Measurements from ENCODE around the gene CEP170B.
A peak's percentile ranks its signal among the peaks of the same experiment; 100 is the strongest.
"Not testable (repeated sequence)": the region's sequence is repeated elsewhere in the genome, so short reads cannot be mapped to it uniquely, and the experiment has no call there.

The CEP170B gene

DNA sequence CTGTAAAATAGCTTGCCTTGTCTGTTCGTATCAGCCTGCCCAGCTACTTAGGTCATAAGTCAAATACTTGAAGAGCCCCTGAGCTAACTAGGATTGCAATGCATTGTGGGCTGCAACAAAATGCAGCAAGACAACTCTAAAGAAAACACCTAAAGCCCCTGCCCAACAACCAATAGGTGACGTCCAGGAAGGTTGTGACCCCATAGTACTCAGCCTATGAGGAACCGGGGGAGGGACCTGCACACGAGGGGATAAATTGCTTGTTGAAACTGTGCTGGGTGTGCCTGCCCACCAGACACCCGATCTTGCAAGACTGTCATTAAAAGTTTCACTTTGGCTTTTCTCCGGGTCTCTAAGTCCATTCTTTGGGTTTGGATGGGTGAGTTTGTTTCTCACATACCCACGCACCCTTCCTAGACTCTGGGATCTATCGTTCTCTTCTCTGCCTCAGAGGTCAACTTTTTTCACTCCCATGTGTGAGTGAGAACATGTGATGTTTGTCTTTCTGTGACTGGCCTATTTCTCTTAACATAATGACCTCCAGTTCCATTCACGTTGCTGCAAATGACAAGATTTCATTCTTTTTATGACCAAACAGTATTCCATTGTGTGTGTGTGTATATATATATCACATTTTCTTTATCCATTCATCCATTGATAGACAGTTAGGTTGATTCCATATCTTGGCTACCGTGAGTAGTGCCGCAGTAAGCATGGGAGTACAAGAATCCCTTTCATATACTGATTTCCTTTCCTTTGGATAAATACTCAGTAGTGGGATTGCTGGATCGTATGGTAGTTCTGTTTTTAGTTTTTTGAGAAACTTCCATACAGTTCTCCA is 54.3 kb downstream of the CEP170B start:
- not testable (repeated sequence) for DNase-seq

DNA sequence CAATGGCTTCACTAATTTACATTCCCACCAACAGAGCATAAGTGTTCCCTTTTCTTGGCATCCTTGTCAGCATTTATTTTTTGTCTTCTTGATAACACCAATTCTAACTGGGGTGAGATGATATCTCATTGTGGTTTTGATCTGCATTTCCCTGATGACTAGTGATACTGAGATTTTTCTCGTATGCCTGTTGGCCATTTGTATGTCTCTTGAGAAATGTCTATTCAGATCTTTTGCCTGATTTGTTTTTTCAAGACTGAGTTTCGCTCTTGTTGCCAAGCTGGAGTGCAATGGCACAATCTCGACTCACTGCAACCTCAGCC is 54.9 kb downstream of the CEP170B start:
- no peak for DNase-seq

DNA sequence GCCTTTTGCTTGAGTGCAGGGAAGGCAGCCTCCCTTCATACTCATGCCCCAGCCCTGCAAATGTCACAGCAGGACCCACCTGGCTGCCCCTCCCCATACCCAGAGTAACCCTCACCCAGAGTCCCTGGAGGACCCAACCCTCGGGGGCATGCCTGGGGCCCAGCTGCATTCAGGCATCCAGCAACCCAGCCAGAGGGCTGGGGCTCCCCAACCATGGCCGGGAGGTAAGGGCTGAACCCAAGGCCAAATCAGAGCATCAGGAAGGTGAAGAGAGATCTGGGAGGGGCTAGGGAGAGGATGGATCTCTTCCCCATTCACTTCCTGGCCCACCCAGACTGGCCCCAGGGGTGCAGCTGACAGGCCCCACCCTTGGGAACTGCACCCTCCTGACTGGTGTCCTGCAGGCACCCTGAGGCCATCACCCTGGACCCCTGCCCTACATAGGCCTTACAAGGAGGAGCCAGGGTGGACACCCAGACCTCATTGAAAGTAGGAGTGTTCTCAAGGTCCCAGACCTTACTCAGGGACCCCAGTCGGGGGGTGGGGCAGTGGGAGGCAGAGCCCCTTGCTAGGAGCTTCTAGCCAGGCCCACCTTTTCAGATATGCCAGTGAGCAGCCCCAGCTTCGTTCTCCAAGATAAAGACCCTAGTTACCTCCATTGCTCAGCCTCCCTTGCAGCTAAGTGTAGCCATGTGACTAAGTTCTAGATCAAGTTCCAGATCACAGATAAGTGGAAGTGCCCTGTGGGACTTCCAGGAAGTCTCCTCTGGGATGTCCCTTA is 58.8 kb downstream of the CEP170B start:
- DNase-seq = no peak

DNA sequence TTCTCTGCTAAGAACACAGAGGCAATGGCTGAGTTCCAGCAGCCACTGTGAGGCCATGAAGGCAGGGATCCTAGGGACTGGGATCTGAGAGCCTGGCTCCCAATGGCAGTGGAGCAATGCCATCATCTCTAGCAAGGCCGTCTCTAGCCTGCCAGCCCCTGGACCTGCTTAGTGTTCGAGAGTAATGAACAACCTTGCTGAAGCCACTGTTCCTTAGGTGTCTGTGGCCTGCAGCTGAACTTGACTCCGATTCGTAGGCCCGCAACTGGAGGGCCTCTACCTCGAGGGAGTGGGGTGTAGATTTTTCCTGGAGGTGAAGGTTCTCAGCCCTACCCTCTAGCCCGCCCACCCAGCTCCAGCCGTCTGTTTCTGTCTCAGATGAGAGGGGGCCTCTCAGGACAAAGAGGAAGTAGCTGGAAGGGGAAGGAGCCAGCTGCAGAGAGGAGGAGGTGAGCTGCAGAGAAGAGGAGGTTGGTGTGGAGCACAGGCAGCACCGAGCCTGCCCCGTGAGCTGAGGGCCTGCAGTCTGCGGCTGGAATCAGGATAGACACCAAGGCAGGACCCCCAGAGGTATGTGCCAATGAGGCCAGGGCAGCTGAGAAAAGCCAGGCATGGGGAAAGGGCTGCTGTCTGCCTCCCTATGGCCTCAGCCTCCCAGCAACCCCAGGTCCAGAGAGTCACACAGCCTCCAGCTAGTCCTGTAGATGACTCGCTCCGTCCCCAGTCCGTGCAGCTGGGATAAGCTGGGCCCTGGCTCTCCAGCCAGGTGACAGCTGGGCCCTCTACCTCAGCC is 59.5 kb downstream of the CEP170B start, which contains the start of gene PLD4:
TSS of gene PLD4 (plus strand) at position 459 of the 793 bp plus-strand sequence. CDS start 2,262 bp downstream, outside the sequence.
- DNase-seq = peak in 1 of 2 donors; percentile 69

DNA sequence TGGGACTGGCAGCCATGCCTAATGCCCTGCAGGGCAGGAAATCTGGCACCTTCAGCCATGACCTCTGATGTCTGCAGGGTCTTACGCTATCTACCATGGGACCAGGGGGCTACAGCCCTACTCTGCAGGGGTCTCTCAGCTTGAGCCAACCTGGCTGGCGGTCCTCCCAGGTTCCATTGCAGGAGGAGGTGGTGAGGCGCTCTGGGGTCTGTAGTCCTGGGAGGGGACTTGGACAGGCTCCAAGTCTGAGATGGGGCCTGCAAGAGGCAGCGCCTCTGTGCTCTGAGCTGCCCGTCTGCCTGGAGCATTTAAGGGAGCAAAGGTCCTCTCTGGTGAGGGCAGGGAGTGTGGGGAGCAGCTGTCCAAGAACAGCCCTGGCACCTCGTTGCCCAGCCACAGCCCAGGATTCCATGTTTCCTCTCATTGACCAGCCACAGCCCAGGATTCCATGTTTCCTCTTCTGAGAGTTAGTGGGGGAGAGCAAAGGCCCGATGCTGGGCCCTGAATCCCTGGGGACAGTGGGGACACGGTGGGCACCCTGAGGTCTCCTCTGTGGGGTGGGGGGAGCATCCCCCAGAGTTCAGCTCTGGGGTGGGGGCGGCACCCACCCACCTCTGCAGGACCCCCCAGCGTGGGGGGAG is 60.3 kb downstream of the CEP170B start:
- DNase-seq = no peak

DNA sequence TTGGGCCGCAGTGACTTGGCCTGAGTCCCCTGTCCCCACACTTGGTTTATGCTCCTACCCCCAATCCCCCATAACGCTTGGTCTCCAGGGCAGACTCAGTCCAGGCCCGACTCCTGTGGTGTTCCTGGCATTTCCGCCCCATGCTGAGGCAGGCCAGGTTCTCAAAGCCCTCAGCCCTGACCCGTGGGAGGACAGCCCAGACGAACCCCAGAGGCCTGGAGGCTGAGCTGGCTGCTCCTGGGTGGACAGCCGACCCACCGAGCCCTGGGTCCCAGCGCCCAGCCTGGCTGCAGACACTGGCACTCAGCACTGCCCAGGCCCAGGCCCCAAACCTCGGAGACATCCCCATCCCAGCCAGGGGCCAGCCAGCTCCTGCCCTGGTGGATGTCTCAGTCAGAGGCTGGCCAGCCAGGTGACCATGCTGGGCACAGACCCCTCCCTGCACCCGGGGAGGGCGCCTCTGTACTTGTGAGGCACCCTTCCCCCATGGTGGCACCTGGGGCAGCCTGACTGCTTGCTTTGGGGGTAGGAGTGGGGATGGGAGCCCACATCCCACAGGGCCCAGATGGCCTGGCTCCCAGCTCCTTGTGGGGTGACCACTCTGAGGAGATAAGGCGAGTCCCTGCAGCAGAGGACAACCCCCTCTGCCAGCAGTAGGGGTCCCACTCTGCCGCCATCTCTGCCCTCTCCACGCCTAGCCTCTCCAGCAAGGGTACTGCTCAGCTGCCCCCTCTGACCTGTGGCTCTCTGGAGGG is 61.0 kb downstream of the CEP170B start:
- DNase-seq = no peak

DNA sequence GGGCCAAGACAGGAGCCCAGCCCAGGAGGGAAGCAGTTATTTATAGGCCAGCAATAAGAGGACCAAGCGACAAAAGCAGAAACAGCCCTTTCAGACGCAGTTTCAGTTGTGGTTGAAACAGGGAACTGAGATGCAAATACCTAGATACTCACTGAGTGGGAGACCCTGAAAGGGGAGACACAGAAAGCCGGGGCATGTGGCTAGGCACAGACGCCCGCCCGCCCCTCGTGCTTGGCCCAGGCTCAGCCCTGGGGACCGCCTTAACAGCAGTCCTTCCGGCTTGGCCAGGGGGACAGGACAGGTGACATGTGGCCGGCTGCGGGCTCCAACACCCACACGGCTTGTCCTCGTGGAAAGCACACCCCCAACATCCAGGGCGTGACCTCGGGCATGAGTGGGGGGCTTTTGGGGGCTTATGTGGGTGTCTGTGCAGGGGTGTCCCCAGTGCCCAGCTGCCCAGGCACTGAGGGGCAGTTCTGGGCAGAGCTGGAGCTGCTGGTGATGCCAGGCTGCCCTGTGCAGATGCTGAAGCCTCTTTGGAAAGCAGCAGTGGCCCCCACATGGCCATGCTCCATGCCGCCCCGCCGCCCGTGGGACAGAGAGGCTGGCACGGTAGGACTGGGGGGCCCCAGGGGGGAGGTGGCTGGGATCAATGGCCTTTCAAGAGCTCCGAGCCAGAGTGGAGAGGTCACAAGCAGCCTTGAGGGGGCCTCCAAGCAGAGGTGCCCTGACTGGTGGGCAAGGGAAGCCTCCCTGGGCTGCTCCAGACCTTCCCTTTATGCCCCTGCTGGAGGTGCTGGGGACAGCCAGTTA is 61.8 kb downstream of the CEP170B start:
- peak in 1 of 2 donors; percentile 66 for DNase-seq

DNA sequence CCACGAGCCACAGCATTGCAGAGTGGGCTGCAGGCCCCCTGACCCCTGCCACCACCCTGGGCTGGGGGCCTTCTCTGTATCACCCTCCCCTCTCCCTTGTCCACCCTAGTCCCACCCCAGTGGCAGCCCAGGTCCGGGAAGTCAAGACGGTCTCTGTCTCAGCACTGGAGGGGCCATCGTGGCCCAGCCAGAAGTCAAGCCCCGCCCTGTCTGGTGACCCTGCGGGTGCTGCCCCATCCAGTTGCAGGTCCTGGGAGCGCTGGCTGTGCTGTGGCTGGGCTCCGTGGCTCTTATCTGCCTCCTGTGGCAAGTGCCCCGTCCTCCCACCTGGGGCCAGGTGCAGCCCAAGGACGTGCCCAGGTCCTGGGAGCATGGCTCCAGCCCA is 62.4 kb downstream of the CEP170B start:
- DNase-seq = no peak

DNA sequence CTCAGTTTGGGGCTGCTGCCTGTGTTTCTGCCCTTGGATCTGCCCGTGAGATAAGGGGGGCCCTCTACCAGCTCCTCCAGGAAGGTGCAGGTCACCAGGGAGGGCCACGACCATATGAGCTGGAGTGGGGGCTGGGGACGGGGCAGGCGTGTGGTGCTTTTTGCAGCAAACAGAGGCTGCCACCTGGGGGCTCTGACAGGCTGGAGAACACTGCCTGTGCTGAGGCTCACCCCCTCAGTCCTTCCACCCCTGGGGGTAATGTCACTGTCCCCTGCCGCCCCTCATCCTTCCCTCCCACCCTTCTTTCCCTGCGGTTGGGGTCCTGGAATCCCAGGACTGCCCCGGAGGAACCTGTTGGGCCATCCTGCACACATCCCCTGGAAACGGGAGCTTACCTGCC is 62.8 kb downstream of the CEP170B start:
- DNase-seq = no peak

DNA sequence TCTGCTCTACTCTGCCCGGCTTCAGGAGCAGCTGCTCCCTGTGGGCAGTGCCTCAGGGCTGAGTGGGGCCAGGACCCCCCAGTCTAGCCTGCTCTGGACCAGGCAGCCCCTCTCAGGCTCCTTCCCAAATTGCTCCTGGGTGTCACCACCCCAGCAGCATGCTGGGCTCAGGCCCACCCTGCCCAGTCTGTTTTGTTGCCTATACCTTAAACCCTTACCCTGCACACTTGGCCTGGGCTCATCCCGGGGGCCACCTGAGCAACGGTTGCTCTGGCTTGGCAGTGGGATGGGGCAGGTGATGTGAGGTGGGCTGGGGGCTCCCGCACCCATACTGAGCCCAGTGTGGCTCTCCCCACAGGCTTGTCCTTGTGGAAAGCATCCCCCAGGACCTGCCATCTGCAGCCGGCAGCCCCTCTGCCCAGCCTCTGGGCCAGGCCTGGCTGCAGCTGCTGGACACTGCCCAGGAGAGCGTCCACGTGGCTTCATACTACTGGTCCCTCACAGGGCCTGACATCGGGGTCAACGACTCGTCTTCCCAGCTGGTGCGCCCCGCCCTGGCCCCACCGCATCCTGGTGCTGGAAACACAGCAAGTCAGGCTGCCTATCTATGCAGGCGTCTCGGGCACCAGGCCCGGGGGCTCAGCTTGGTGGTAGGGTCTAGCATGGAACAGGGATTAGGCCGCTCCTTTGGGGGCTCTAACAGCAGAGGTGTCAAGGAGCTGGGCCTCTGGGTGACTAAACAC is 63.5 kb downstream of the CEP170B start:
- no peak for DNase-seq

DNA sequence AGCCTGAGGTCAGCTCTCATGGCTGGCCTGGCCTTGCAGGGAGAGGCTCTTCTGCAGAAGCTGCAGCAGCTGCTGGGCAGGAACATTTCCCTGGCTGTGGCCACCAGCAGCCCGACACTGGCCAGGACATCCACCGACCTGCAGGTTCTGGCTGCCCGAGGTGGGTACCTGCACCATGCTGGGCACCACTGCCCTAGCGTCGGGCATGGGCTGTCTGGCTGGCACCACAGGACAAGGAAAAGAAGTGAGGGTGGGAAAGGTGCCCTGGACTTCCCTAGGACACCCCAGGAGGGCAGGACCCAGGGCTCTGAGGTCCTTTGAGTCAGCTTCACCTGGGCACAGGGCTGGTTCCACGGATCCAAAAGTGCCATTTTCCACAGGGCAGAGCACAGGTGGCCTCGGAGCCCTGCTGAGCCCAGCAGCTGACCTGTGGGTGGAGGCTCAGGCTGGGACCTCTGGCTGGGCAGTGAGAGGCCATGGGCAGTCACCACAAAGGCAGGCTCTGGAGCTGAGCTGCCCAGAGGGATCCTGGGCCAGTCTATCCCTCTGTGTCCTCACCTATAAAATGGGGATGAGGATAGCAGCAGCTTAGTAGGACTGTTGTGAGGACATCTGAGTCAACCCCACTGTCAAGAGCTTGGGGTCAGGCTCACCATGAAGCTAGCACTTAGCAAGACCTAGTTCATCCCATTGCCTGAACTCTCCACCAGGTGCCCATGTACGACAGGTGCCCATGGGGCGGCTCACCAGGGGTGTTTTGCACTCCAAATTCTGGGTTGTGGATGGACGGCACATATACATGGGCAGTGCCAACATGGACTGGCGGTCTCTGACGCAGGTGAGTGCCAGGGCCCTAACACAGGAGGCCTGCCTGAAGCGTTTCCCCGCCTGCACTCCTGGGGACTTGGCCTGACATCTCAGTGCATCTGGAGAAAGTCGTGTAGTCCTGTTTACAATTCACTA is 64.5 kb downstream of the CEP170B start:
- no peak for DNase-seq

DNA sequence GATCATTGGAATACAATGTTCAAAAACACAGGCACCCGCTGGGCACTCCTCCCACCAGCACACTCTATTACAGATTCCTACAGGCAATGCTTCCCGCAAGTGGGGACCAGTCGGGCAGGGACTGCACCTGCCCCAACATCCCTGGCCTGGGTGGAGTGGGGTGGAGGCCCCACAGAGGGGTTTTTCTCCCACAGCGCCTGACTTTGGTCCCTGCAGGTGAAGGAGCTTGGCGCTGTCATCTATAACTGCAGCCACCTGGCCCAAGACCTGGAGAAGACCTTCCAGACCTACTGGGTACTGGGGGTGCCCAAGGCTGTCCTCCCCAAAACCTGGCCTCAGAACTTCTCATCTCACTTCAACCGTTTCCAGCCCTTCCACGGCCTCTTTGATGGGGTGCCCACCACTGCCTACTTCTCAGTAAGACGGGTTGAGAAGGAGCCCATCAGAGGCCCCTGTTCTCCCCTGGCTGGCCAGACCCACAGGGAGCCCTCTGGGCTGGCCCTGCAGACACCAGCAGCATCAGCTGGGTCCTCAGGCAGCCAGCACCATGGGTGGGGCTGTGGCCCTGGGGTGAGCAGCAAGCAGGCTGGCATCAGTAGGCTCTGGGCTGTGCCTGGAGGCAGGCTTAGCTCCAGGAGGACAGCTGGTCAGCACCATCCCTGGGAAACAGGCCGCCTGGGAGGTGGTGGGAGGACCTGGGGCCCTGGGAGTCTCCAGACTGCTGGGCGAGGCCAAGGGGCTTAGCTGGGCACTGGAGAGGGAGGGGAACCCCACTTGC is 65.6 kb downstream of the CEP170B start:
- no peak for DNase-seq

DNA sequence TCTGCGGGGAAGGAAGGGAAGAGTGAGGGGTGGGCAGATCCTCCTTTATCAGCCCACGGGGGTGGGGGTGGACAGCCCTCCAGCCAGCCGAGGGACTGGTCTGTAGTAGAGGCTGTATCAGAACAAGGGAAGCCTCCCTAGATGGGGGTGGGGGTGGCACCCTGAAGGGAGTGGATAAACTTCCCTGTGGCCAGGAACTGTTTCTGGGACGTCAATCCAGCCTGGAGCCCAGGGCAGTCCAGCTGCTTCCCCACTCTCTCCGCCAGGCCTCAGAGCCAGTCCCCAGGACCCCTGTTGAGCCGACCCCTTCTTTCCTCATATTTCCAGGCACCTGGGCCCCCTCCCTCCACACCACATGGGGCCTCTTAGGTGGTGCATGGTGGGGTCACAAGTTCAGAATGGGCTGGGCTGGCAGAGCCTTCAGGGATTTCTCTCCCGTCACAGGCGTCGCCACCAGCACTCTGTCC is 66.3 kb downstream of the CEP170B start:
- DNase-seq = no peak

DNA sequence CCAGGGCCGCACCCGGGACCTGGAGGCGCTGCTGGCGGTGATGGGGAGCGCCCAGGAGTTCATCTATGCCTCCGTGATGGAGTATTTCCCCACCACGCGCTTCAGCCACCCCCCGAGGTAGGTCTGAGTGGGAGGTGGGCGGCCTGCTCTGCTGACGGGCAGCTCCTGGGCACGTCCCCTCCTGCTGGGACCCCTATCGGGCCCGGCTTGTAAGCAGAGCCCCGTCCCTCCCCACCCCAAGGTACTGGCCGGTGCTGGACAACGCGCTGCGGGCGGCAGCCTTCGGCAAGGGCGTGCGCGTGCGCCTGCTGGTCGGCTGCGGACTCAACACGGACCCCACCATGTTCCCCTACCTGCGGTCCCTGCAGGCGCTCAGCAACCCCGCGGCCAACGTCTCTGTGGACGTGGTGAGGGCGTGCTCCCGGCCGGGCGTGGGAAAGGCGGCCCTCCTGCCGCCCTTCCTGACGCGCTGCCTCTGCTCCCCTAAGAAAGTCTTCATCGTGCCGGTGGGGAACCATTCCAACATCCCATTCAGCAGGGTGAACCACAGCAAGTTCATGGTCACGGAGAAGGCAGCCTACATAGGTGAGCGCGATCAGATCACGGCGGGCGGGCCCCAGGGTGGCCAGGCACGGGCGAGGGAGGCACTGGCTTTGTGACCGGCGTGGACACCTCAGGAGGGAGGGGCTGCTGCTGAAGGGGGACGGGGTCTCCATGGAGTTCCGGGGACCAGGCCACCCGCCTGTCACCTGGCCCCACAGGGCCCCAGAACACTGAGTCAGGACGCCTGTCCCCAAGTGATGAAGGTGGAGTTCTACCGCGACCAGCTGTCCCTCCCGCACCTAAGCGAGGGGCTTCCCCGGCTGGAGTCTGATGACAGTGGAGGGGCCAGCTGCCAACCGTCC is 67.0 kb downstream of the CEP170B start:
- DNase-seq = no peak

DNA sequence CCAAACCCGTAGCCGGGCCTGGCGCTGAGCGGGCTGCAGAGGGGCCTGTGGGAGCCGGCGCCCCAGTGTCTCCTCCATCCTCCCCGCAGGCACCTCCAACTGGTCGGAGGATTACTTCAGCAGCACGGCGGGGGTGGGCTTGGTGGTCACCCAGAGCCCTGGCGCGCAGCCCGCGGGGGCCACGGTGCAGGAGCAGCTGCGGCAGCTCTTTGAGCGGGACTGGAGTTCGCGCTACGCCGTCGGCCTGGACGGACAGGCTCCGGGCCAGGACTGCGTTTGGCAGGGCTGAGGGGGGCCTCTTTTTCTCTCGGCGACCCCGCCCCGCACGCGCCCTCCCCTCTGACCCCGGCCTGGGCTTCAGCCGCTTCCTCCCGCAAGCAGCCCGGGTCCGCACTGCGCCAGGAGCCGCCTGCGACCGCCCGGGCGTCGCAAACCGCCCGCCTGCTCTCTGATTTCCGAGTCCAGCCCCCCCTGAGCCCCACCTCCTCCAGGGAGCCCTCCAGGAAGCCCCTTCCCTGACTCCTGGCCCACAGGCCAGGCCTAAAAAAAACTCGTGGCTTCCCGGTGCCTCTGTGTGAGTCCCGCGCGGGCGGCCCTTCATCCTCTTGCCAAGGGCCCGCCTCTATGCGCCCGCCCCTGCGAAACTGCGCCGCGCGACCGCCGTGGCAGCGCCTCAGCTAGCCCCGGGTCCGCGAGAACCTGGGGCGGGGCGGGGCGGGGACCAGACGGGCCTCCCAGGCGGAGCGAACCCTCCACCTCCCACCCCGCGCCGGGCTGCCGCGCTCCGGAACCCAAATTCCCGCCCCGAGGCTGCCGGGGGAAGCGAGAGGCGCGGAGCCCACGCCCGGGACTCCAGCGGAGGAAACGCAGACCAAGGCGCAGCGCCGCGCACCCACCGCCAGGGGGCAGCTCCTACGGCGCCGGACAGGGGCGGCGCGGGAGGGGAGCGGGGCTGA is 67.9 kb downstream of the CEP170B start:
- peak; percentile 54 to 66 for DNase-seq

All from bone marrow (tissue), 2 donors.